Right atrium auricular region (tissue), 2 donors: ENCODE measurements around the gene INHBE. TPM values are rescaled to one million over a fixed set of nuclear protein-coding genes. Genes with fewer than 3 reads are reported as not detected.
A peak's percentile ranks its signal among the peaks of the same experiment; 100 is the strongest.

Source experiments
- DNase-seq: peaks from one replicate; pipeline ENCODE4 v3.0.0-alpha.2; 2019; ENCODE audit warnings: low spot score
- H3K27ac ChIP-seq, 2 donors: fragments of 200-600 bp; sonication (generic); 1 replicate in 1 of 2; 2 replicates in 1 of 2; pipeline ENCODE4 v1.5.1; 2016 to 2019
- H3K27me3 ChIP-seq, 2 donors: fragments of 200-600 bp; sonication (generic); one replicate each; pipeline versions ENCODE4 v1.5.1 to v1.6.0; 2017 to 2019
- H3K36me3 ChIP-seq: fragments of 200-600 bp; sonication (generic); one replicate; pipeline ENCODE4 v1.5.1; 2016
- H3K4me1 ChIP-seq, 2 donors: fragments of 200-600 bp; sonication (generic); one replicate each; pipeline versions ENCODE4 v1.5.1 to v1.6.0; 2017 to 2019
- H3K4me3 ChIP-seq, 2 donors: fragments of 200-600 bp; sonication (generic); 1 replicate in 1 of 2; 2 replicates in 1 of 2; pipeline ENCODE4 v1.5.1; 2017 to 2019; ENCODE audit warnings: mild to moderate bottlenecking in 1 of 2, moderate library complexity in 1 of 2
- H3K9me3 ChIP-seq, 2 donors: fragments of 200-600 bp; sonication (generic); one replicate each; pipeline ENCODE4 v1.5.1; 2019
- total RNA-seq, 2 donors: library from RNA; depleted of rRNA; stranded (reverse); fragments of >200 nt; gene quantifications; one replicate each; pipeline ENCODE4 v1.1.0, GENCODE V29; 2016
- TF ChIP-seq, protein P1 (sequence below), 2 donors: fragments of 200-600 bp; sonication (generic); IDR thresholded peaks; one replicate each; pipeline ENCODE4 v1.5.1; 2019; ENCODE audit warnings: antibody characterized with exemption in 2 of 2

Gene INHBE
- total RNA-seq, 2 donors from 2014 or later: not detected

- Histone ChIP-seq H3K4me3 (no peak overlapping the region), H3K9me3 (no peaks in the 10 kb centered on the region), H3K4me1 (peaks cover 0 to 34% of the 10 kb centered on the region in 2 donors), H3K27me3 (no peaks in the 10 kb centered on the region), H3K36me3 (no peaks in the 10 kb centered on the region), H3K27ac (no peak overlapping the region)
- TF ChIP-seq, protein P1, sequence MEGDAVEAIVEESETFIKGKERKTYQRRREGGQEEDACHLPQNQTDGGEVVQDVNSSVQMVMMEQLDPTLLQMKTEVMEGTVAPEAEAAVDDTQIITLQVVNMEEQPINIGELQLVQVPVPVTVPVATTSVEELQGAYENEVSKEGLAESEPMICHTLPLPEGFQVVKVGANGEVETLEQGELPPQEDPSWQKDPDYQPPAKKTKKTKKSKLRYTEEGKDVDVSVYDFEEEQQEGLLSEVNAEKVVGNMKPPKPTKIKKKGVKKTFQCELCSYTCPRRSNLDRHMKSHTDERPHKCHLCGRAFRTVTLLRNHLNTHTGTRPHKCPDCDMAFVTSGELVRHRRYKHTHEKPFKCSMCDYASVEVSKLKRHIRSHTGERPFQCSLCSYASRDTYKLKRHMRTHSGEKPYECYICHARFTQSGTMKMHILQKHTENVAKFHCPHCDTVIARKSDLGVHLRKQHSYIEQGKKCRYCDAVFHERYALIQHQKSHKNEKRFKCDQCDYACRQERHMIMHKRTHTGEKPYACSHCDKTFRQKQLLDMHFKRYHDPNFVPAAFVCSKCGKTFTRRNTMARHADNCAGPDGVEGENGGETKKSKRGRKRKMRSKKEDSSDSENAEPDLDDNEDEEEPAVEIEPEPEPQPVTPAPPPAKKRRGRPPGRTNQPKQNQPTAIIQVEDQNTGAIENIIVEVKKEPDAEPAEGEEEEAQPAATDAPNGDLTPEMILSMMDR (IDR thresholded peaks at IDR 0.05): no peak
- no peak for DNase-seq
Measured at GRCh38 chr12:57456737-57457490, 1.8 kb downstream of the INHBE start.

DNA sequence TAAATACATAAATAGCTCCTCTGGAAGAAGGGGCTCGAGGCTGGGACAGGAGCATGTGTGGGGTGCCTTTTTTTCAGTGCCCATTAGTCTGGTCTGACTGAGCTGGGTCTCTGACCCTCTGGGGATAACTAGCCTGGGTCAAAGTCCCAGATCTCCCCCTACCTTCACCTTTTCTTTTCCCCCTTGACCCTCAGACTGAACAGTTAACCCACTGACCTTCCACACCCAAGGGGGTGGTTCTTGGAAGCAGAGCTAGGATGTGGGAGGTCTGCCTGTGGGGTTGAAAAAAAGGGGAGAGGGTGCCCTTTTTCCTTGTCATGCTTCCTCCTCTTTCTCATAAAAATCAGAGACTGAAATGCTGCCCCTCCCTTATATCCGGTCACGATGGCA, 3.6 kb downstream of the INHBE start:
- no peak for DNase-seq
- no peaks in the 10 kb centered on the region for H3K9me3 ChIP-seq

DNA sequence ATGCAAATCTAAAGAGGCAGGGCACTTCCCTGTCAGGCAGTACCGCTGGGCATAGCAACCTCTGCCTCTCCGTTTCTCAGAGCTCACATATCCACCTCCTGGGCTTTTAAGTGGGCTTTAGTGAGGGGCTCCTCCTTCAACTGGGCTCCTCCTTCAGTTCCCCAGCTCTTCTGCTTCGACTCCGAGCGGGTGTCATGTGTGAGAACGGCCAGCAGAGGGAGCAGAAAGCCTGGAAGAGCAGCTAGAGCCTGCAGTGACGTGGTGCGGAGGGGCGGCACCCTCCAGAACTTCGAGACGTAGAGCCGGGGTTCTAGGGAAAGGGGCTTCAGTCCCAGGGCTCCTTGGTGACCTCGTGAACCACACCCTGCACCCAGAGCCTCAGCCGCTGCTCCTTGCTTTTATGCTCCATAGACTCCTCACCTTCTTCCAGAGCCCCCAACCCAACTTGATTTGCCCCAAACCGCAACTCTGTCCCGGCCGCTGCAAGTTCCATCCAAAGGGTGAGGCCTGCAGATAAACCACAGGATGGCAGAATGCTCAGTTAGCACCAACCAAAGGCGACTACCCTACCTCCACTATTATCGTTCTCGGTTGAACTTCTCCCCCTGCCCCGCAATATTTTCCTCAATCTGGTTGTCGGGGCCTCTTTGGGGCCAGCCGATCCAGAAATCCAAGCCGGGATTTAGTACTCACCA, 4.1 kb downstream of the INHBE start:
- no peaks in the 10 kb centered on the region for H3K9me3 ChIP-seq
- DNase-seq: peak; percentile 92
- H3K36me3 ChIP-seq: no peaks in the 10 kb centered on the region
- H3K27me3 ChIP-seq: no peaks in the 10 kb centered on the region
- H3K27ac ChIP-seq: peak overlapping the region; percentile 82 to 88
- TF ChIP-seq, protein P1 (IDR thresholded peaks at IDR 0.05): peak; percentile 95 to 98
- peak overlapping the region; percentile 66 to 73 for H3K4me3 ChIP-seq
- H3K4me1 ChIP-seq: peaks cover 0 to 34% of the 10 kb centered on the region in 2 donors

More for the DNA sequence above, 3.6 kb downstream of the INHBE start:
- Histone ChIP-seq H3K36me3 (no peaks in the 10 kb centered on the region), H3K27ac (peak overlapping the region; percentile 82 to 88), H3K27me3 (no peaks in the 10 kb centered on the region), H3K4me3 (peak overlapping the region; percentile 66 to 73), H3K4me1 (peaks cover 0 to 34% of the 10 kb centered on the region in 2 donors)
- TF ChIP-seq, protein P1 (IDR thresholded peaks at IDR 0.05): no peak

GRCh38 chr12:57459750-57460467, 4.8 kb downstream of the INHBE start, which contains the start of gene GLI1:
GLI1 (plus strand) TSS chr12:57459785; CDS start chr12:57463692, 3,907 bp downstream.
- H3K4me1 ChIP-seq: peaks cover 0 to 34% of the 10 kb centered on the region in 2 donors
- H3K27me3 ChIP-seq: no peaks in the 10 kb centered on the region
- DNase-seq: no peak
- no peaks in the 10 kb centered on the region for H3K36me3 ChIP-seq
- TF ChIP-seq, protein P1 (IDR thresholded peaks at IDR 0.05): no peak
- H3K9me3 ChIP-seq: no peaks in the 10 kb centered on the region
- peak within 1 kb of the TSS; percentile 82 to 88 for H3K27ac ChIP-seq
- H3K4me3 ChIP-seq: peak within 1 kb of the TSS; percentile 66 to 73

DNA sequence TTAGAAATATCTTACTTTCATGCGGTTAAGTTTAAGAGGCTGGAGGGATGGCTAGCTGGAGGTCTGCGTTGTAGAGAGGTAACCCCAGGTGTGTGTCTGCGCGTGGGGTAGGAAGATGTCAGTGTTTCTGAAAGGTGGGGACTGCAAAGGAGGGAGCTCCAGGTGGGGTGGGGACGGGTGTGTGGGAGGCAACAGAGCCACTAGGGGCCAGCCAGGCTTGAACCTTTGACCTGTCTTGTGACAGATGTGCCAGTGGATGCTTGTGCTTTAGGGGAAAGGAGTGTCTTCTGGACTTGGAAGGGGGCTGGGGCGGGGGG, 5.3 kb downstream of the INHBE start:
- DNase-seq: no peak
- peaks cover 0 to 34% of the 10 kb centered on the region in 2 donors for H3K4me1 ChIP-seq
- H3K27ac ChIP-seq: peak overlapping the region in 1 of 2 donors; percentile 72
- H3K27me3 ChIP-seq: no peaks in the 10 kb centered on the region
- TF ChIP-seq, protein P1 (IDR thresholded peaks at IDR 0.05): no peak
- no peaks in the 10 kb centered on the region for H3K36me3 ChIP-seq
- no peaks in the 10 kb centered on the region for H3K9me3 ChIP-seq
- peak overlapping the region in 1 of 2 donors; percentile 73 for H3K4me3 ChIP-seq
